Activated CD8-positive, alpha-beta memory T cell treated with anti-CD3 and anti-CD28 coated beads for 1 hour (primary cell): Measurements from ENCODE around the gene YIPF6.
A peak's percentile ranks its signal among the peaks of the same experiment; 100 is the strongest.
"Not testable (repeated sequence)": the region's sequence is repeated elsewhere in the genome, so short reads cannot be mapped to it uniquely, and the experiment has no call there.

Experiments
- DNase-seq, 2 donors: peaks; one replicate each; pipeline ENCODE4 v3.0.0-alpha.2; 2020; ENCODE audit warnings: low read depth in 1 of 2; ENCODE audit errors: extremely low read depth in 1 of 2

Gene YIPF6

DNA sequence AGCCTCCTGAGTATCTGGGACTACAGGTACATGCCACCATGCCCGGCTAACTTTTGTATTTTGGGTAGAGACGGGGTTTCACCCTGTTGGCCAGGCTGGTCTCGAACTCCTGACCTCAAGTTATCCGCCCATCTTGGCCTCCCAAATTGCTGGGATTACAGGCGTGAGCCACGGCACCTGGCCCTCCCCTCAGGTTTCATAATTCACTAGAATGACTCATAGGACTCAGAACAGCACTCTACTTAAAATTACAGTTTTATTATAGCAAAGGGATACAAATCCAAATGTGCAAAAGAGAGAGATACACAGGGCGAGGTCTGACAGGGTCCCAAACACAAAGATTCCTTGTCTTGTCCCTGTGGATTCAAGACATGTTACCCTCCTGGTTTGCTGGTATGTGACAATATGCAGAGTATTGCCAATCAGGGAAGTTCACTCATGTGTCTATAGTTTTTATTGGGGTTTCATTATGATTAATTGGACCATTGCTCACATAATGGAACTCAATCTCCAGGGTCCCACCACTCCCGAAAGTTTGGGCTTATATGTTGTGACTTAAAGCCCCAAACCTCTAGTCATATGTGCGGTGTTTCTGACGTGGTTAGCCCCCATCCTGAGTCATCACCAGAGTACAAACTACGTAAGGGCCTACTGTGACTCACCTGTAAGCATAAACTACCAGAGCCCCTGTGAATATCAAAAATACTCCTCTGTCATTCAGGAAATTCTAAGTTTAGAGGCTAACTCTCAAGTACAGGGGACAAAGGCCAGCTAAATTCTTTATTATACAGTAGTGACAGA is 5.2 kb downstream of the YIPF6 start:
- DNase-seq, result peak in 1 of 2 donors; percentile 7

DNA sequence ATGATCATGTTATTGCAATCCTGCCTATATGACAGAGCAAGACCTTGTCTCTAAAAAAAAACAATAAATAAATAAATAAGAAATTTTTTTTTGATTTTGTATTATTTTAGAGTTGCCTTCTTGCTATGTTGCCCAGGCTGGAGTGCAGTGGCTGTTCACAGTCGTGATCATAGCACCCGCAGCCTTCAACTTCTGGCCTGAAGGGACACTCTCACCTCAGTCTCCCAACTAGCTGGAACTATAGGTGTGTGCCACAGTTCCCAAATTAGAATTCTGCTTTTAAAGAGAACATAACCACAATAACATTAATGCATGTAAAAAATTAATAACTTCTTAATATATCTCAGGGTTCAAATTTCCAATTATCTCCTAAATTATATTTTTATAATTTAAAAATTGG is 7.8 kb downstream of the YIPF6 start:
- DNase-seq, result no peak

DNA sequence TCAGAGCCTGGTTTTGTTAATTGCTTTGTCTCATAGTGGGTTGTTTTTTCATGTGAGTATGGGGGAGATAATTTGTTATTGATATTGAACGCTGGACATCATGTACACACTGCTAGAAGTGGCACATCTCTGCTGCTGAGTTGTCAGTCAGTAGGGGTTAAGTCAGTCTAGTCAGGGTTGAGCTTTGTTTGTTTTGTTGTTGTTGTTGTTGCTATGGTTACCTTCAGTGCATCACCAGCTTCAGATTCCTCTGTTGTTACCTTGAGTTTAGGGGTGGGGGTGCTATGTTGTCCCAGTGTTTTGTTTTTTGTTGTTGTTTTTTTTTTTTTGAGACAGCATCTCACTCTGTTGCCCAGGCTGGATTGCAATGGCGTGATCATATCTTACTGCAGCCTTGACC is 9.9 kb downstream of the YIPF6 start:
- no peak for DNase-seq

DNA sequence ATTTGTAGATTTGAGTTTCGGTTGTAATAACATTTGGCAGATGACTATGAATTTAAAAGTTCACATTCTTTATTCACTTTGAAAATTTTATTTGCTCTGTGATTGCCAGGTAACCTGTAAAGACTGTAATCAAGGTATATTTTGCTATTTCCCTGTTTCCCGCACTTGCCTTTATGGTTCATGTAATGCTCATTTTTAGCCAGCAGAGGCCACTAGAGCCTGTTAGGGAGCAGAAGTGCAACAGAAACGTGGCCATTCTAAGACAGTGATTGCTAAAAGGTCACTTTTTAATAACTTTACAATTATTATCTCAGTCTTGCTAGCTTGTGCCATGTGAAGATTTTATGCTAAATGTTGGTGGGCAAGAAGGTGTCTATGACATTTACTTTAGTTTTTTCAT is 12.4 kb downstream of the YIPF6 start:
- DNase-seq, result no peak

DNA sequence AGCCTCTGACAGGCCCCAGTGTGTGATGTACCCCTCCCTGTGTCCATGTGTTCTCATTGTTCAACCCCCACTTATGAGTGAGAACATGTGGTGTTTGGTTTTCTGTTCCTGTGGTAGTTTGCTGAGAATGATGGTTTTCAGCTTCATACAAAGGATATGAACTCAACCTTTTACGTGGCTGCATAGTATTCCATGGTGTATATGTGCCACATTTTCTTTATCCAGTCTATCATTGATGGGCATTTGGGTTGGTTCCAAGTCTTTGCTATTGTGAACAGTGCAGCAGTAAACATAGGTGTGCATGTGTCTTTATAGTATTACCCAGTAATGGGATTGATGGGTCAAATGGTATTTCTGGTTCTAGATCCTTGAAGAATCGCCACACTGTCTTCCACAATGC is 25.8 kb downstream of the YIPF6 start:
- DNase-seq, result not testable (repeated sequence)

DNA sequence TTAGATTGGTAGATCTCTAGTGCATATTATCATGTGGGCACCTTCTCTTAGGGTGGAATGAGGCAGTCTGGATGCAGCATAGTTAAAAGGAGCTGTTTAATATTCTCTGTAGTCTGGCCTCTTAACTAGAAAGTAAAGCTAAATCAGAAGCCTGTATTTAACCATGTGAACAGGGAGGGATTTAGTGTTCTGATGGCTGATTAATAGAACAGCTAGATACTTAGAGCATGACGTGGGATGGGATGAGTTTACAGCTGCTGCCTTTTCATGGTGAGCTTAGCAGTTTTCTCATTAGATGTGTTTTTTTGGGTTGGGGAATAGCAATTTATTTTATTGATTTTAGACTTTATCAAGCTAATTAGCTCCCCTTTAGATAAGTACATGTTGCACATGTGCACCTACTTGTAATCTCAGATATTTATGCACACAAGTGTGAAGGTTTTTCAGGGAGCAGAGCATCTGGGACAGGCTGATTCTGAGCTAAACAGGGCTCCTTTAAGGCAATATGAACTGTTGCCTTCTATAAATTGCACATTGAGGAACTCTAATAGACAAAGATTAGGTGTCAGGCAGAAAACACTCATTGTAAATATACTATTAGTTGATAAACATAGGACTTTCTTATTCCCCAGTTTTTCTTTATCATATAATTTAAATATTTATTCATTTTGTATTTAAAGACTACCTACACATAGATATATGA is 34.1 kb downstream of the YIPF6 start:
- no peak for DNase-seq

DNA sequence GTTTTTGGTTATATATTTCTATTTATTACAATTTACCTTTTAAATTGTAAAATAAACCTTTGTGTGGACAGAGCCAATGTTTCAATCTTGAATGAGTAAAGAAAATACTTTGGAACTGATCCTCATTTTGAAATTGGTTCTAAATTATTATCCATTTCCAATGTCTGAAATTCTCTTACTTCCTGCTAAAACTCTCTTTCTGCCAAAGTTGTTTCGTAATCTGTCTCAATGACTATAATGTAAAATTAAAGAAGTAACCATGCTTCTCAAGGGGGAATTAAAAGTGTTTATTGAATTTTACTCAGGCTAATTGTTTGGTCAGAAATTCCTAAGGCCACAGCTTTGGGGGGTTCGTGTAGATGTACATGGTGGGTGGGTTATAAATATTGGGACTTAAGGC is 34.8 kb downstream of the YIPF6 start:
- DNase-seq, result no peak

DNA sequence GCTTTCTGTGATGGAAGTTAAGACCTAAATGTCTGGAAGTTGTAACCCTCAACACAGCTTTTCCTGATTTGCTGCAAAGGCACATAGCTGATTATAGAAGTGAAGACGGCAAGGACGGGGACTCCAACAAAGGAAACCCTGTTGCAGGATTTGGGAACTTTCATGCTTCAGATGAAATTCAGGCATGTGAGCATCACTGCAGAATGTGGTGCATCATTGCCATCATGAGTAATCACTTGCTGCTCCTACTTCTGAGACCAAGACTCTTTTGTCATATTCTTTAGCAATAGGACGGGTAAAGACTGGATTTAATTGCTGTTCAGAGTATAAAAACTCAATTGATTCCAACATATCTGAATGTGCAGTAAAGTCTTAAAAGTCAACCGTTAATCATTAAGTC is 35.8 kb downstream of the YIPF6 start:
- no peak for DNase-seq

DNA sequence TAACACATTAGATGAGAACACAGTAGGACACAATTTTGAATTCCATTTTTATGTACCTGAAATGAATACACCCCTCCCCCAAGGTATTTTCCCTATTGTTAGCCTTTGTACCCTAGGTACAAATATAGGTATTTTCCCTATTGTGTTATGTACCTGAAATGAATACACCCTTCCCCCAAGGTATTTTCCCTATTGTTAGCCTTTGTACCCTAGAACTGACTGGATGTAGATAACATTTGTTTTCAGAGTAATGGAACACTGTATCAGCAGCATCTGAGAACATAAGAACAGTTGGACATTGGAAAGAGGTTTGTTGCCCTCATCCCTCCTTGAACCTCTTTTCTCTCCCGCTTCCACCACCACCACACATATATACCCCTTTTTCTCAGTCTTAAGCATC is 37.6 kb downstream of the YIPF6 start:
- DNase-seq, result no peak

DNA sequence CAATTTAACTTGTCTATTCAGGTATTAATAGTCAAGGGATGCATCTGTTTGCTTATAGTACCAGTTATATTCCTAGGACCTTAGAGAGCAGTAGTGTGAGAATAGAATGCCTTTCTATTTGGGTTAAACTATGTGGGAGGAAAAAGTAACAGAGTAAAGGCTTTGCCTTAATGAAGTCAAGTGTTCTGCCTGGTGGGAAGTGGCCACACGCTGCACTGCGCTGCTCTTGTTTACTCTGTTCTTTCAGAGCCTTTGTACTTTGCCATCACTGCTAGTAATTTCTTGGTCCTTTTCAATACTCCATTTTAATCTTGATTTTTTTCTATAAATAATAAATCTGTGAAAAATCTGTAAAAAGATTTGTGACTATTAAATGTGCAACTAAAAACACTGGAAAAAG is 38.0 kb downstream of the YIPF6 start:
- no peak for DNase-seq

DNA sequence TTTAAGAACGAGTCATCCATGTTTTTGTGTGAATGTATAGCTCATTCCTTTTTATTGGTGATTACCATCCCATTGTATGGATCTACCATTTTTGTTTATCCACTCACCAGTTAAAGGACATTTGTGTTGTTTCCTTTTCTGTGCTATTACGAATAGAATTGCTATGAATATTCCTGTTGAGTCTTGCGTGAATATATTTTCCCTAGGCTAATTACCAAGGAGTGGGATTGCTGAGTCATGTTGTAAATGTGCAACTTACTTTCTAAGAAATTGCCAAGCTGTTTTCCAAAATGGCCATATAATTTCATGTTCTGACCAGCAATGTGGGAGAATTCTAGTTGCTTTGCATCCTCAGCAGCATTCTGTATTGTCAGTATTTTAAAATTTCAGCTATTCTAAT is 51.3 kb downstream of the YIPF6 start:
- no peak for DNase-seq

DNA sequence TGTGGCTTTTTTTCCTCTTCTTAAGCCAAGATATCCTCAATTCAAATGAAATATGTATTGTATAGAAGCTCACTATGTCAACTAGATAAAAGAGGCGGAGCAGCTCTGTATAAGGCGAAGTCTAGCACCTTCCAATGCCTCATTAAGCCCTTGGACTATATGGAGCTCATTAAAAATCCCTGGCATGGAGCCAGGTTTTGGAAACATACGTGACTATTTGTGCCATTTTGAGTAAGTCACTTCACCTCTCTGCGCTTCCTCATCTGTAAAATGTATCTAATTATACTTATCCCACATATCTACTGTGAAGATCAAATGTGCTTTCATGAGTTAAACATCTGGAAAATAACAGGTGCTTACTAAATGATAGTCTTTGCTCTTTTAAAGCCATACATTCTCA is 57.2 kb downstream of the YIPF6 start:
- DNase-seq, result no peak

DNA sequence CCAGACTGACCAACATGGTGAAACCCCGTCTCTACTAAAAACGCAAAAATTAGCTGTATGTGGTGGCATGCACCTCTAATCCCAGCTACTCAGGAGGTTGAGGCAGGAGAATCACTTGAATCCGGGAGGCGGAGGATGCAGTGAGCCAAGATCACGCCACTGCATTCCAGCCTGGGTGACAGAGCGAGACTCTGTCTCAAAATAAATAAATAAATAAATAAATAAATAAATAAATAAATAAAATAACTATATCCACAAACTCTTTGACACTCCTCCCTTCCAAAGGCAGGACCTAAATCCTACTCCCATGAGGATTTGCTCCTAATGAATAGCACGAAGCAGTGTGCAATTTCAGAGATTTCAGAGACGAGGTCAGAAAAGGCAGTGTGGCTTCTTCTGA is 58.3 kb downstream of the YIPF6 start:
- DNase-seq, result not testable (repeated sequence)

DNA sequence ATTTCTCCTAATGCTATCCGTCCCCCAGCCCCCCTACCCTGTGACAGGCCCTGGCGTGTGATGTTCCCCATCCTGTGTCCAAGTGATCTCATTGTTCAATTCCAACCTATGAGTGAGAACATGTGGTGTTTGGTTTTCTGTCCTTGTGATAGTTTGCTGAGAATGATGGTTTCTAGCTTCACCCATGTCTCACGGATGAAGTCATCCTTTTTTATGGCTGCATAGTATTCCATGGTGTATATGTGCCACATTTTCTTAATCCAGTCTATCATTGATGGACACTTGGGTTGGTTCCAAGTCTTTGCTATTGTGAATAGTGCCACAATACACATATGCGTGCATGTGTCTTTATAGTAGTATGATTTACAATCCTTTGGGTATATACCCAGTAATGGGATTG is 61.1 kb downstream of the YIPF6 start:
- not testable (repeated sequence) for DNase-seq

DNA sequence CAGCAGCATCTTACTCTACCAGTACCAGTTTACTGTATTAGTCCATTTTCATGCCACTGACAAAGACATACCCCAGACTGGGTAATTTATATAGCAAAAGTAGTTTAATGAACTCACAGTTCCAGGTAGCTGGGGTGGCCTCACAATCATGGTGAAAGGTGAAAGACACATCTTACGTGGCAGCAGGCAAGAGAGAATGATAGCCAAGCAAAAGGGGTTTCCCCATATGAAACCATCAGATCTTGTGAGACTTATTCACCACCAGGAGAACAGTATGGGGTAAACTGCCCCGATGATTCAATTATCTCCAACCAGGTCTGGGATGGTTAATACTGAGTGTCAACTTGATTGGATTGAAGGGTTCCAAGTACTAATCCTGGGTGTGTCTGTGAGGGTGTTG is 69.3 kb downstream of the YIPF6 start:
- DNase-seq, result no peak

DNA sequence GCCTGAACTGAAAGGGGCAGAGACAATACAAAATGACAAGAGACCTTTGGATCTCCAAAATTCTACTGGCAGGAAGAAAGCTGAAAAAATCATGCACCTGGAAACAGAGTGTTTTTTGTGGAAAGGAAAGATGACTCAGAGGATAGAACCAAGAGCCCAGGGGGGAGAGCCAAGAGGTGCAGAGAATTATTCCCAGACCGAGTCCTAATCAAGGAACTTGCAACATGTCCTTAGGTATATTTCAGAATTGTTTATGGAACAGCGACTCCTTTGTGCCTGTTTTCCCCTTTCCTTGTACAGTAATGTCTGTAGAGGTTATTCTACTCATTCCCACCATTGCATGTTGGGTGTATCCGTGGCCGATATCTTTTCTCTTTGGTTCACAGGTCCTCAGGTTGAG is 71.7 kb downstream of the YIPF6 start:
- no peak for DNase-seq

DNA sequence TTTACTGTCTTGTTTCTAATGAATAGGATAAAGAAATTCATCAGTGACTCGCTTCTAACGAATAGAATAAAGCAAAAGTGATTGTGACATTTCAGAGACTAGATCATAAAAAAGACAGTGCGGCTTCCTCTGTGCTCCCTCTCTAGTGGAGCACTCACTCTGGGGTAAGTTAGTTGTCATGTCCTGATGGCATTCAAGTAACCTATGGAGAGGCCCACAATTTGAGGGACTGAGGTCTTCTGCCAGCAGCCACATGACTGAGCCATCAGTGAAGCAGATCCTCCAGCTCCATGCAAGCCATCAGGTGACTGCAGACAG is 72.4 kb downstream of the YIPF6 start:
- DNase-seq, result no peak

DNA sequence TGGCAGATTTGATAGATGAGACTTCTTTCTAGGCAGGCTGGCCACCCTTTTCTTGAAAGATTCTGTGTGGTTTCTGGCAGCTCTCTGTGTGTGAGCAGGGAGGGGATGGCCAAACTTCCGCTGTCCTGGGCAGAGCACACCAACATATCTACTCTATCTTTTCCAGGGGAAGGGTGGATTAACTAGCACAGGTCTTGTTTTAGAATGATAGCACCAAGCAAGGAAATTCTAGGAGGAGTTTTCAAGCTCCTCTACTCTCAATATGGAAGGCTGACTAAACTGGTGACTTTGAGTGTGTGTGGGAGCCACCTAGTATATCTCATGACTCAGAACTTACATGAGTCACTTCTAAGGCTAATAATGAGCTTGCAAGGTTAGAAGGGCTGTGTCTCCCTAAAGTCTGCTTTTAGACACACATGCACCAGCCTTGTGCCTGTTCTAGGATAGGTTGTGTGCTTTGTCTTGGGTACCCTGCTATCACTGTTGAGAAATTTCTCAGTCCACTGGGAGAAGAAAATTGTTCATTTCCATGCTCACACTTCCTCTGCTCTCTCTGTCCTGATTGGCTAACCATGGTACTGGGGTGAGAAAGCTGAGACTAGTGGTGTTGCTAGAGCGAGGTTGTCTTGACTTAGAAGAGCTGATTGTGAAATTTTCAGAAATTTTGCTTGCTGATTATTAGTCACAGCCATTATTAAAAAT is 72.9 kb downstream of the YIPF6 start:
- no peak for DNase-seq

DNA sequence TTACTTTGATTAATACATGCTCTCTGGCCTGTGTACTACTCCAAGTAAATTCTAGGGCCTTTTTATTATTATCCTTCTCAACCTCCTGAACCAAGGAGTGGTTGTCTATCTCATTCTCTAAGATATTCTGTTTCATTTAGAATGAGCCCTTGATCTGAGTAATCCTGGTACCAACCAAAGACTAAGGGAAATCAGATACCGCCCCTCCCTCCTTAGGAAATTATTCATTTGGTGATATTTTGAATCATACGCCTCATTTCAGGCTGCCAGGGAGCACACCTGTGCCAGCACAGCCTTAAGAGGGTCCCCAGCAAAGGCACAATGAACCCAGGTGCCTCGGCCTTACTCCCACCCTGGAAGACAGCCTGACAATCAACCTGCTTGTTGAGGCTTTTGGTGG is 75.4 kb downstream of the YIPF6 start:
- no peak for DNase-seq

DNA sequence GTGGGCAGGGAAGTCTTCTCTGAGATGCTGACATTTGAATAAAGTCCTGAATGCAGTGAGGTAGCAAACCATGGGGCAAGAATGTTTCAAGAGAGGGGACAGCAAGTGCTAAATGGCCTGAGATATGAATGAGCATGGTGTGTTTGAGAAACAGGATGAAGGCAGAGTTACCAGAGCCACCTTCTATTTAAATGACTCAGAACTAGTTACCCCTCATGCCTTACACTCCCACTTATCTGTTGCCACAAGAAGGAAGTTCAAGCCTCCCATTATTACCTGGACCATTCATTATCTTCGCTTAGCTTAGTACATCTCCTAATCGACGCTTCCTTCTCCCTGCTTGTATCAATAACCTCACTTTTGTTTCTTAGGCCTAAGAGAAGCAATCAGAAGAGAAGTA is 81.0 kb downstream of the YIPF6 start:
- no peak for DNase-seq

DNA sequence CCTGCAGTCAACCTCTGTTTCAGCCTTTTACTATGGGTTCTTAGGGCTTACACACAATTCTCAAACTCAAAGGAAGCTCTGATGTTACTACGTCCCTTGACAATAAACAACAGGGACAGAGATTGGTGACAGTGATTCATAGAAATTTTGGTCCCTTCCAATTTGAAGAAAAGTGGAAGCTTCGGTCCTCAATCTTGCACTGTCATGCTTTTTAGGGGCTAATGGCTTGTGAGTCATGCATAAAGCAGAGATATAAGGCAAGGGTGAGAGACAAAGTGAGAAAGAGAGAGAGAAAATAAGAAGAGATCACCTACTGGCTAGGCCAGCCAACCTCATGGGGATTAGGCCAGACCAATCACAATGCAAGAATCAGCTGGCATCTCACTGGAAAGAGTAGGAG is 85.4 kb downstream of the YIPF6 start:
- DNase-seq, result no peak
